ENCODE data around the gene GPHN.

Gene GPHN

DNA sequence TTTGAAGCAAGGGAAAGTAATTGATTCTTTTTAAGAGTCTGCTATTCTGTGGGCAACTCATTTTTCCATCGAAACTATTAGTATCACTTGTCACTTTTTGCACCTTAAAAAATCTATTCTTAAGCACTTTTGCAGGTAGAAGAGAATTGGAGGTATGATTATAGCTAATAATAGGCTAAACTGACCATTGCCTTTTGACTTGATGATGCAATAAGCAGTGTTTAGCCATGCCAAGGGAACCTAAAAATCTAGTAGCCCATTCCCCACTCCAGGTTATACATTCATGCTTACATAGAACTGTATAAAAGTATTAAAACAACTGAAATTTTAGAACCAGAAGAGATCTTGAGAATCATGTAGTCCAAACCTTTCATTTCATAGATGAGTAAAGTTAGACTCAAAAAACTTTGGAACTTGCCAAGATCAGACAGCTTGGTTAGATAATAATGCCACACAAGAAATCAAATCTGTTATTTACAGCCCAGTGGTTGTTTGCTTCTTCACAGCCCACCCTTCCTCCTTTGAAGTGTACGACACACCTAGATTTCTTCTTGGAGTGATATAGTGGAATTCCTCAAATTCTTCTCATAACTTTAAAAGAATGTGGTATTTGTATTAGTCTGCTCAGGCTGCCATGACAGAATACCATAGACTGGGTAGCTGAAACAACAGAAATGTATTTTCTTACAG, 659.6 kb downstream of the GPHN start:
- DNase-seq (ENCODE audit: low spot score): no peak

DNA sequence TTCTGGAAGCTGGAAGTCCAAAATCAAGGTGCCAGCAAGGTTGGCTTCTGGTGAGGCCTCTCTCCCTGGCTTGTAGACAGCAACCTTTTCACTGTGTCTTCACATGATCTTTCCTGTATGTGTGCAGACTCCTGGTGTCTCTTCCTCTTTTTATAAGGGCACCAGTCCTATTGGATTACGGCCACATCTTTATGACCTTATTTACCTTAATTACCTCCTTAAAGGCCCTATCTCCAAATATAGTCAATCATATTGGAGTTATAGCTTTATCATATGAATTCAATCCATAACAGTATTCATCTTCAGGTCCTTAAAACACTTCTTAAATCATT, 660.1 kb downstream of the GPHN start:
- no peak for DNase-seq (ENCODE audit: low spot score)

DNA sequence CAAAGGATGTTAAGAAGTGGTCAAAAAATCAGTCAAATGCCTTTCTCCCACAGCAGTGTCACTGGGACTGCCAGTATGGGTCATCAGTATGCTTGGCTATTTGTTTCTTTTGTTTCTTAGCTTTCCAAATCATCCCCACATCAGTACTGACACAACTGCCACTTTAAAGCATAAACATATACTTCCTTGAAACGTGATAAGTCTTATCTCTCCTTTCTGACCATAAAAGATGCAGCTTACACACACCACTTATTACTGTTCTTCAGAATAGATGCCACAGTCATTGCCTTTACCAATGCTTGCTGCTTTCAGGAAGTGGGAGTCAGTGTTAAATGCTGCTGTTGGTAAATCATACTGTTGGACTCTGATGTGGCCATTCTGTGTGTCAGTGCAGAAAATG, 662.7 kb downstream of the GPHN start:
- no peak for DNase-seq (ENCODE audit: low spot score)

DNA sequence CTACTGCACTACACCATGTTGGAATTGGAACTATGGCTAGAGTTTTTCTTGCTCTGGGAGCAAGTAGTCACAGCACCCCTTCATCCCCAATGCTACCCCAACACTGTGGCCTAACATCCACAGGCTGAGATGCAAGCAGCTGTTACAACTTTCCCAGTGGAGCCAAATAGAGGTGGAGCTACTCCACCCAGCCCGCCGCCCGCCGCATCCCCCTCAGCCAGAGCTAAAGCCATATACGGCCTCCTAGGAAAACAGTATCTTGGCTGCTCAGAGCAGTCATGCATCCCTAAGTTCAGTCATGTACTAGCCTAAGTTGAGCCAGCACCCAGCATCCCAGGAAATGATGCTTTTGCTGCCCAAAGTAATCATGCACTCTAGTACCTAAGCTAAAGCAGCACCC, 664.1 kb downstream of the GPHN start:
- no peak for DNase-seq (ENCODE audit: low spot score)

DNA sequence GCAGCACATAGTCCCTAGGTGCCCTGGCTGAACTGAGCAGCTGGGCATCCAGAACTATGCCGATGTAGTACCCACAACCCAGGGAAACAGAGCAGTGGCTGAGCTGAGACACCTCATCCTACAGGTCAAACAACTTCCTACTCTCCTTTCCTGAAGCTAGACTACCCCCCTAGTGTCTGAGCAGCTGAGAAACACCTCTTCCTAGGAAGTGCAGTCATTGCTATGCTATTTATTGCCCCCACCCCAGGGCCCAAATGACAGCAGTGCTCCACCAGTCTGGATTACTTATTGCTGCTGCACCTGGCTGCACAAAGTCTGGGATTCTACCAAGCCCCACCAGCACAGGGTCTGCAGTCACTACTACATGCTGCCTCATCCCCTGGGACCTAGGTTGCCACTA, 664.6 kb downstream of the GPHN start:
- DNase-seq (ENCODE audit: low spot score): no peak

DNA sequence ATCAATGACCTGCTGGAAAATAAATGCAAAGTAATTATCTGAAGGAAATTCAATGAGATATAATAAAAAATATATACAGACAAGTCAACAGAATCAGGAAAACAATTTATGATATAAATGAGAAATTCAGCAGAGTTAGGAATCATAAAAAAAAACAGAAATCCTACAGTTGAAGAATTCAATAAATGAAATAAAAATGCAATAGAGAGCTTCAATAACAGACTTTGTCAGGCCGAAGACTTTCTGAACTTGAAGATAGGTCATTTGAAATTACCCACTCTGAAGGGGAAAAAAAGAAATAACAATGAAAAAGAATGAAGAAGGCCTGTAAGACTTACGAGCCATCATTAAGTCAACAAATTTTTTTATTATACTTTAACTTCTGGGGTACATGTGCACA, 665.8 kb downstream of the GPHN start:
- DNase-seq (ENCODE audit: low spot score): no peak

DNA sequence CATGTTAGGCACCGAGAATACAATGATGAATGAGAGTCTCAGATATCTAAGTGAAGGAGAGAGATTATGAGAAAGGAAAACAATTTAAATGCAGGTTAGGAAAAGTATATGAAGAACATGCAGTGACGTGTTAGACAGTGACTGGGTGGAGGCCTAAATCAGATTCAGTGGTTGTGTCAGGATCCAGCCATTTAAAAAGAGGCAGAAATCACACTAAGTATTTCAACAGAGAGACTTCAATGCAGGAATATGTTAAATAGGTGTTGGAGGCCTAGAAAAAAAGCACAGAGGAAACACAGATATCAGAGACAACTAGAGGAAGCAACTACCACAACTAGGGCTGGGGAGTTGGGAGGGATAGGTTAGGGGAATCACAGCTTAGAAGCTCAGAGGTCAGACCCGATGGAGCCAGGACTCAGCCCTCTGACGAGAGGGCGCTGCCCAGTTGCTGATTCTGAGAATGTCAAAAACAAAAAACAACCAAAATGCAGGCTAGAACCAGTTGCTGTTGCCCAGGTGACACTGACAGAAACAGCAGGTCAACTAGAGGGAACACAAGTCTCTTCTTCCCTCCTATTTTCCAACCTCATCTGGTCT, 678.3 kb downstream of the GPHN start:
- DNase-seq (ENCODE audit: low spot score): no peak

DNA sequence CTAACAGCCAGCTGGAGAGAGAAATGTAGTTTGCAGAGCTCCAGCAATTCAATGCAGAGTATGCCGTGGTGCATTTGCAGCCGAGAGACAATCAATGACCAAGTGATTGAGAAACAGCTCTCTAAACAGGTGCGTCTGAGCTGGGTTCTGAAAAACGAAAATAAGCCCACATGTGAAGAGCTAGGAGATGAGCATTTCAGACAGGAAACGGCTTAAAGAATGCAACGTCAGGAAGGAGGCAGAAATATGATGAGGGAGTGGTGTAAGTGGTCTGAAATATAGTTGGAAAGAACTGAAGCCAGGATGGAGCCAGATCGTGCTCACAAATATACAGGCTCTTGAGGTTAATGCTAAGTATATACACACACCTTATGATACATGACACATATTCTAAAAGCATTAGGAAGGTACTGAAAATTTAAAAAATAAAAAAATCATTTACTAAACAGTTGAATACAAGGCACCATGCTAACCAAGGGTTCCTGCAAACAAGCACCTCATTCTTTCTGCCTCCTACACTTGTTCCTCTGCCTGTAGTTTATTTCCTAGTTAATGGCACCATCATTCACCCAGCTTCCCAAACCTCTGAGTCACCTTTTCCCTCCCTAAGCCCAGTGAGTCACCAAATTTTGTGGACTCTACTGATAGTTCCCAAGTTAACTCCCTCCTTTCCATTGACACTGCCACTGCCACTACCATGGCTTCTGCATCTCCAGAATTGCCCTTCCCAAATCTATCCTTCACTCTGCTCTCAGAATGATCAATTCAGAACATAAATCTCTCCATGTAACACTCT, 679.0 kb downstream of the GPHN start:
- DNase-seq (ENCODE audit: low spot score): no peak

DNA sequence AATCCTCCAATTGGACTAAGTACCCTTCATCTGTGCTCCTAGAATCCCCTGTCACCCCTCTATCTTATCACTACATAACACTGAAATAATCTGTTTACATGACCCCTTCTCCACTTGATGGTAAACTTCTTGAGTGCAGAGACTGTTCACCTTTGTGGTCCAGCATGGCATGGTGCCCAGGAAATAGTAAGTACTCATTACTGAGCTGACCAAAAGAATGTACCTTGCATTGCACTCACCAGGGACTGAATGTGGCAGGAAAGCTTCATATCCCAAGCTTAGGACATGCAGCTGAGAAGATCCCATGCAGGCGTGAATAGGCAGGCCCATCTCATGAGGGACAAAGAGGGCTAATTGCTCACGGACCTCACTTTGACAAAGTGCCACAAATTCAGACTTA, 679.9 kb downstream of the GPHN start:
- DNase-seq (ENCODE audit: low spot score): no peak

DNA sequence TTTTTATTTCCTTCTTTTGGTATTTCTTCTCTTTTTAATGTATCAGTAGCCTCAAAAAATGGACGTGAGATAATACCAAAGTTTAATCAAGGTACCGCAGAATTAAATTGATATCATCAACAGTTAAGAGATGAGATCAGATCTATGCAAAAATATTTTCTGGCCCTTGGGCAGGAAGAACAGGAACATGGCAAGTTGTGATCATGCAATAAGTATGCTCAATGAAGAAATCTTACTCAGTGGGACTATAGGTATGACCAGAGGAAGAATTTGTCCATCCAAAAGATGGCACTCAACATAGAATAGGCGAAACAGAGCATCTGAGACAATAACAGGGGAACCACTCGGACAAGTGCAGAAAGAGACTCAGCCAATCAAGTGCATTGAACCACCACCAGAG, 680.4 kb downstream of the GPHN start:
- DNase-seq (ENCODE audit: low spot score): no peak

DNA sequence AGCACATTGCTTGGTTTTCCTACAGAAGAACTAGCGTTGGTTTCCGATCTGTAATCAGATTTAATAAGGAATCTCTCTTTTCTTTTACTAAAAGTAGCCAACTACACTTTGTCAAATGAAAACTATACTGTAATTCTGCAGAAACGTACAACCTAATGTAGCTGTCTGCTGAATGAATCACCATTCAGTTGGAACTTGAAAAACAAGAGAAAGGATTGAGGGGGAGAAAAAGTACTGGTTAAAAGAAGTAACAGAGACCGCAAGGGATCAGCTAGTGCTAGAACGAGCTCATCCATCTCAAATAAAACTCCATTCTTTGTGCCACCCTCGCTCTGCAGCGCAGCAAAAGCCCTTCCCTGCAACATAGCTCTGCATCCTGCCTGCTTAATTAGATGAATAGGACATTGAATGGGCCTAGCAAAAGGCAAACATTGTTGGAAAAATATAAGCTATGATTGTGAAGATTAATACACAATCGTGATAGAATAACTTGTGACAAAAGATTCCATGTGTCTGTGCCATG, 683.9 kb downstream of the GPHN start:
- no peak for DNase-seq (ENCODE audit: low spot score)

DNA sequence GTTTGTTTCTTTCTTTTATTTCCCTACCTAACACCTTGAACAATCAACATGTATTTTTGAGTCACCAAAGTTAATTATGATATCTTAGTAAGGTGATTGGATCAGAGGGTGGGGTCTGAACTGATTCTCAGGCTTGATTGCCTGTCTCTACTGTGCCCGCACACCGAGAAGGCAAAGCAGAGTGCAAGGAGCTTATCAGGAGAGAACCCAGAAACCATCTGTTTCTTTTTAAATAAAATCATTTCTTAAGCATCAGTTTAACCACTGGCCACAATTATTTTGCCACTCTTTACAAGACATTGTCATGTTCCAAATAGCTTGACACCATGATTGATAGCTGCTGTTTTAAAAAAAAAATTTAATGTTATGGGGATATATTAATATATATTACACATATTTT, 684.4 kb downstream of the GPHN start:
- no peak for DNase-seq (ENCODE audit: low spot score)

DNA sequence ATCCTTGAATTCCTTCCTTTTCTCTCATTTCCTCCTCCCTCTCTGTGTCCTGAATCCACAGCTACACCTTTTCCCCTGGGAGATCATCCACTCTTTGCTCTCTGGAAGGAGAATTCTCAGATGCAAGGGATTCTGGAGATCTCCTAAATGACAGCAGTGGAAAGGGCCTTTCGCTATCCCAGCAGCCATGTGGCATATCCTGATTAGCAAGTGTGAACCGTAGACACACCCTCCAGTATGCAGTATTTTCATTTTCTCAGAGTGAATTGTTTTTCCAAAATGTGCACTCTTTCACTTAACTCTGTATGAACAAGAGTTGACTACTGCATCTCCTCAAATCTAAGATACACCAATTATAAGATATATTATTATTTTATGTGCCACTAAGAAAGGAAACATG, 687.3 kb downstream of the GPHN start:
- no peak for DNase-seq (ENCODE audit: low spot score)

DNA sequence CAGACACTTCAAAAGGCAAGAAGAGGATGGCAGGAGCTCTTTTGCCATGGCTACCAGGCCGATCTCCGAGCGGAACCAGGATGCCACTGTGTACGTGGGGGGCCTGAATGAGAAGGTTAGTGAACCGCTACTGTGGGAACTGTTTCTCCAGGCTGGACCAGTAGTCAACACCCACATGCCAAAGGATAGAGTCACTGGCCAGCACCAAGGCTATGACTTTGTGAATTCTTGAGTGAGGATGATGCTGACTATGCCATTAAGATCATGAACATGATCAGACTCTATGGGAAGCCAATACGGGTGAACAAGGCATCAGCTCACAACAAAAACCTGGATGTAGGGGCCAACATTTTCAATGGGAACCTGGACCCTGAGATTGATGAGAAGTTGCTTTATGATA, 691.1 kb downstream of the GPHN start:
- no peak for DNase-seq (ENCODE audit: low spot score)

DNA sequence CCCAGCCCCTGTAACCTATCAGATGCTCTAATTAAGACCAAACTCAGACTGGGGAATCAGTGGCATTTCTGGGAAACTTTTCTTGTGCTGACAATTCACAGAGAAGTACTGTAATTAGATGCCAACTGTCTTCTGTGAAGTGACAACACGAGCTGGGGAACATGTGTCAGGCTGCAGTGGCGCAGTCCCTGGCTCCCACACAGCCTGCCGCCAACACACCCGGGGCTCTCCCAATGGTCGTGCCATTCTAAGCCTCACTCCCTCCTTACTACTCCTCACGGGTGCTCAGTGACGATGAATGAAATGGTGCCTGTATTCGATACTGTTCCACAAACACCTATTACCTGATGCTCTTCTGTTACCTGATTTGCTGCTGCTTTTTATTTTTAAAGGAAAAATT, 699.9 kb downstream of the GPHN start:
- DNase-seq (ENCODE audit: low spot score): no peak

DNA sequence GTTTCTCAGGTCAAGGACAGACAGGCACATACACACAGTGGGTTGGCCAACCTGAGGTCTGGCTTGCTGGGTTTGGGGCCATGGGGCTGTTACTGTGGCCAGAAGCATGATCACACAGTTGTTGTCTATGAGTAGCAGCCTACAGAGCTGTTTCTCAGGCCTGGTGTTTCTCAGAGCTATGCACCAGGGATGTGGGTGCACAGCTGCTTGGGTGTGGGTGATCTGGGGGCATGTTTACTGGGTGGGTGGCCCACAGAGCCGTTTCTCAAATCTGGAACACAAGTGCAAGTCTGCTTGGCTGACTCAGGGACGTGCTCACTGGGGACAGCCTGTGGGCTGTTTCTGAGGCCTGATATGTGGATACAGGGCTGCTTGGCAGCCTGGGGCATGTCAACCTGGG, 710.2 kb downstream of the GPHN start:
- DNase-seq (ENCODE audit: low spot score): no peak

DNA sequence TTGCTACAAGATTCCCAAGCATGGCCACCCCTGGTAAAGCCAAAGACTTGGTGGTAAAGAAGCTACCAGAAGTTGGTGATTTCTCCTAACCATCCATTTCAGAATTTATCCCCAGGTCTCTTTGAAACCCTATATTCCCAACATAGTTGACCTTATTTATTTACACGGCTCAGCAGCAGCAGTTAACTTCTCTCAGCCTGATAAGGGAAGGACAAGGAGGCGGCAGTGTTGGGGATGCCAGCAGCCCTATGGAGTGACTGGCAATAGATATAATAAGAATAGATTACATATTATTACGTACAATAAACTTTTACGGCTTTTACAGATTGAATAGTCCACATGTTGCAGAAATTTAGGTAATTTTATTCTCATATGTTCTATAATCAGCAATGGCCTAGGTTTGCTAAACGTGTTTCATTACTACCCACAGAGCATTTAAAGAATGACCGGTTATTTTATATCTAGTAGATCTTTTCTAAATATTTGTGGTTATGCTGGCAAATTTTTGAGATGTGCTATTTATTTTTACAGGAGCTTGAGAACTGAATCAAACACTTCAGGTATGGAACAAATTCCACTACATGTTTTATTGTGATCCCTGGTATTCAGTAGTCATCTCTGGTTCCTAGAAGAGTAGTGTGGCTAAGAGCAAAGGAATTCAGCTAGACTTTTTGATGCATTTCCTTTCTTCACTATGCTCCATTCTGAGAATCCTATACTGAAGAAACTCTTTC, 713.5 kb downstream of the GPHN start:
- no peak for DNase-seq (ENCODE audit: low spot score)

DNA sequence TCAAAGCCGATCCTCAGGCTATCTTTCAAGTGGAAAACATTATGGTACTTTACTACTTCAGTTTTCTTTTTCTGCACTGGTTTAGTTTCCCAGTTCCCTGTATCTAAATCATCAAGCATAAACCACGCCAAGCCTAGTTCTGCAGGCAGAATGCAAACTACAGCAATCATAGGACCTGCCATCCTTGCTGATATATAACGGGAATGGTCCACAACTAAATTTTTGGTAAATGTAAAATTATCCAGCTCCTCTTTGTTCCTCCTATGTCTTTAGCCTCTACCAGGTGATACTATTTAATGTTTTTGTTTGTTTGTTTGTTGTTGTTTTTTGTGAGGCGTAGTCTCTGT, 714.0 kb downstream of the GPHN start:
- no peak for DNase-seq (ENCODE audit: low spot score)

DNA sequence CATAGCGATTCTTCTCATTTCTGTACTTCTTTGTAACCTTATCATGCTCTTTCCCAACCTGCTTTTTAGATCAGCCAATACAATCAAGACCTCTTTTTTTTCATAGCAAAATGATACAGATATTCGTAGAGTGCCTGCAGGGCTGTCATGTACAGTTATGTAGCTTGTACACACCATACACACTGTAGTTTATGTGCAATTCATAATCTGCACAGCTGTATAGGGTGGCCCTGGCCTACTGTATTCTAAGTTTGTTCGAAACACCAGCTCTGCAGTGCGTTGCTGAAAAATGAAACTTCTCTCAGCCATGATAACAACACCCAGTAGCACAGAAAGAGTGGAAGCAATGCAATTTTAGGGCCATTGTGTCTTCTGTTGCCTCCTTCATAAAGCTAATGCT, 717.6 kb downstream of the GPHN start:
- no peak for DNase-seq (ENCODE audit: low spot score)

DNA sequence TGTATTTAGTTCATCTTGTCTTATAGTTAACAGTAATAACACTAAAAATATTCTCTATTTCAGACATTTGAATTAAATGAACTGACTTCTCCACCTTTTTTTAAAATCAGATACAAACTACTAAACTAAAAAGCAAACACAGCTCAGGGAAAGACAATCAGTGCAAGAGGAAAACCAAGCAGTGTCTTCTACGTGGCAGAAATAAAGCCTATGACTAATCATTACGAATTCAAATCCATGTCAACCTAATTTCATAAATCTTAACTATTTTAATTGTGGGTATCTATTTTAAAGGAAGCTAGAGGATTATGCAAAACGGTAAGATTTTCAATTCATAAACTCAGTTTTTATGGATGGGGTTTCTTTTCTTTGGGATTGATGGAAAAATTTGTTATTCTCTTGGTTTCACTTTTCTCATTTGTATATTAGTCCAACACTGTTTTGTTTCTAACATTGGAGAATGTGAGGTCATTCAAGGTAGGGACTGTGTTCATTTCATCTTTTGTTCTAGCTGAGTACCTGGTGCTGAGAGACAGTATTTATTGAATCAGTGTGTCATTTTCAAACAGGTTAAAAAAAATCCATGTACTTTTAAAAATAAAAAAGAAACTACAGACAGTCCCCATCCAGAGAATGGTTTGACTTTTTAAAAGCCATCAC, 720.5 kb downstream of the GPHN start:
- DNase-seq (ENCODE audit: low spot score): no peak

Measured in HuH-7 (cell line).